Measurements from ENCODE around the gene GRIN2B. TPM values are rescaled to one million over a fixed set of nuclear protein-coding genes. Genes with fewer than 3 reads are reported as not detected.

Gene GRIN2B
- total RNA-seq, 2 donors from 2014 or later, result under 0.01 TPM

GRCh38 chr12:13952096-13952495 lies 29.3 kb downstream of the GRIN2B start:
- Histone ChIP-seq H3K27ac (no peak overlapping the region), H3K4me3 (no peak overlapping the region), H3K4me1 (no peaks in the 10 kb centered on the region), H3K9me3 (no peaks in the 10 kb centered on the region), H3K27me3 (no peaks in the 10 kb centered on the region), H3K36me3 (replicated peaks in 1 of 2; ENCODE audit: insufficient read depth in 1 of 2, low read depth in 2 of 2) (no peaks in the 10 kb centered on the region)
- TF ChIP-seq CTCF (IDR thresholded peaks at IDR 0.05) (no peak), POLR2A (IDR thresholded peaks at IDR 0.05) (no peak)
- WGBS, 2 donors, result 67 to 68% methylated on average over 7 of the region's 7 CpGs
- intact Hi-C loops (cut with DNase I), result no loop called here
- DNase-seq, result no peak
- no peak for ATAC-seq

- no peak for ATAC-seq
Observed at GRCh38 chr12:13950502-13950901, 30.9 kb downstream of the GRIN2B start.

GRCh38 chr12:13948621-13949020 lies 32.8 kb downstream of the GRIN2B start:
- Histone ChIP-seq H3K4me3 (no peak overlapping the region), H3K4me1 (no peaks in the 10 kb centered on the region), H3K36me3 (replicated peaks in 1 of 2; ENCODE audit: insufficient read depth in 1 of 2, low read depth in 2 of 2) (no peaks in the 10 kb centered on the region), H3K27me3 (no peaks in the 10 kb centered on the region), H3K27ac (no peak overlapping the region), H3K9me3 (no peaks in the 10 kb centered on the region)
- intact Hi-C loops (cut with DNase I), result loop anchor here (10.0 kb wide), 1 partner anchor 84 kb away; no protein-coding TSS in a partner anchor
- DNase-seq, result no peak
- WGBS, 2 donors, result 89 to 91% methylated on average over 4 of the region's 4 CpGs
- TF ChIP-seq POLR2A (IDR thresholded peaks at IDR 0.05) (no peak), CTCF (IDR thresholded peaks at IDR 0.05) (no peak)
- no peak for ATAC-seq

More at GRCh38 chr12:13950502-13950901, 30.9 kb downstream of the GRIN2B start:
- TF ChIP-seq CTCF (IDR thresholded peaks at IDR 0.05) (no peak), POLR2A (IDR thresholded peaks at IDR 0.05) (no peak)
- intact Hi-C loops (cut with DNase I), result no loop called here
- Histone ChIP-seq H3K27ac (no peak overlapping the region), H3K27me3 (no peaks in the 10 kb centered on the region), H3K9me3 (no peaks in the 10 kb centered on the region), H3K36me3 (replicated peaks in 1 of 2; ENCODE audit: insufficient read depth in 1 of 2, low read depth in 2 of 2) (no peaks in the 10 kb centered on the region), H3K4me1 (no peaks in the 10 kb centered on the region), H3K4me3 (no peak overlapping the region)
- no peak for DNase-seq
- WGBS, 2 donors, result 31 to 38% methylated on average over 1 of the region's 1 CpG

- H3K36me3 ChIP-seq (replicated peaks in 1 of 2; ENCODE audit: insufficient read depth in 1 of 2, low read depth in 2 of 2), result no peaks in the 10 kb centered on the region
- ATAC-seq (no peak), DNase-seq (no peak)
- 63 to 66% methylated on average over 6 of the region's 6 CpGs for WGBS, 2 donors
- no peaks in the 10 kb centered on the region for H3K9me3 ChIP-seq
- H3K4me1 ChIP-seq, result no peaks in the 10 kb centered on the region
- intact Hi-C loops (cut with DNase I), result loop anchor here (10.0 kb wide), 1 partner anchor 83 kb away; no protein-coding TSS in a partner anchor
- no peak overlapping the region for H3K4me3 ChIP-seq
- no peak overlapping the region for H3K27ac ChIP-seq
- H3K27me3 ChIP-seq, result no peaks in the 10 kb centered on the region
- no peak for TF ChIP-seq CTCF (IDR thresholded peaks at IDR 0.05)
- no peak for TF ChIP-seq POLR2A (IDR thresholded peaks at IDR 0.05)
Observed at GRCh38 chr12:13947276-13947946, 34.0 kb downstream of the GRIN2B start.

- intact Hi-C loops (cut with DNase I), result loop anchor here (10.0 kb wide), 1 partner anchor 81 kb away; no protein-coding TSS in a partner anchor
- H3K4me3 ChIP-seq, result no peak overlapping the region
- TF ChIP-seq POLR2A (IDR thresholded peaks at IDR 0.05) (no peak), CTCF (IDR thresholded peaks at IDR 0.05) (no peak)
- ATAC-seq (no peak), DNase-seq (no peak)
- no peaks in the 10 kb centered on the region for H3K9me3 ChIP-seq
- H3K27ac ChIP-seq, result no peak overlapping the region
- no peaks in the 10 kb centered on the region for H3K36me3 ChIP-seq (replicated peaks in 1 of 2; ENCODE audit: insufficient read depth in 1 of 2, low read depth in 2 of 2)
- H3K4me1 ChIP-seq, result peaks cover 16% of the 10 kb centered on the region
- H3K27me3 ChIP-seq, result no peaks in the 10 kb centered on the region
Observed at GRCh38 chr12:13945641-13946040, 35.8 kb downstream of the GRIN2B start.
